Activated B cell treated with CpG ODN at 0.5 μM for 24 hours (primary cell): ENCODE measurements around the gene MAPK8. TPM values are rescaled to one million over a fixed set of nuclear protein-coding genes. Genes with fewer than 3 reads are reported as not detected.

Source experiments
- ATAC-seq: fragments of 200-7000 bp; cut with Tn5 transposase; one replicate; pipeline ENCODE4 v1.10.0; 2021; ENCODE audit warnings: low read depth, mild to moderate bottlenecking, moderate library complexity
- CTCF ChIA-PET: fragments of 350-600 bp; sonication (Branson Sonifier 250); formaldehyde crosslinking; loops from one replicate; lab custom pipeline; 2021; ENCODE audit warnings: antibody characterized with exemption; lab: Charles Lee
- POLR2A ChIA-PET: fragments of 350-600 bp; sonication (Branson Sonifier 250); formaldehyde crosslinking; loops from one replicate; lab custom pipeline; 2021; ENCODE audit warnings: antibody characterized with exemption; lab: Charles Lee
- DNase-seq: peaks from one replicate; pipeline ENCODE4 v3.0.0; 2022
- H3K27ac Mint-ChIP-seq: one replicate; pipeline ENCODE4 v1.8.0; 2020; ENCODE audit warnings: mixed read lengths
- H3K27me3 Mint-ChIP-seq: one replicate; pipeline ENCODE4 v1.8.0; 2021; ENCODE audit warnings: mixed read lengths
- H3K36me3 Mint-ChIP-seq: one replicate; pipeline ENCODE4 v1.8.0; 2021; ENCODE audit warnings: low read depth, mixed read lengths
- H3K4me1 Mint-ChIP-seq: one replicate; pipeline ENCODE4 v1.8.0; 2021; ENCODE audit warnings: mixed read lengths
- H3K4me3 Mint-ChIP-seq: one replicate; pipeline ENCODE4 v1.8.0; 2020; ENCODE audit warnings: mild to moderate bottlenecking, mixed read lengths
- H3K9me3 Mint-ChIP-seq: one replicate; pipeline ENCODE4 v1.8.0; 2020; ENCODE audit warnings: mixed read lengths
- CTCF ChIP-seq: fragments of 200-600 bp; IDR thresholded peaks from one replicate; pipeline ENCODE4 v1.8.0; 2022; ENCODE audit warnings: antibody characterized with exemption, mild to moderate bottlenecking
- intact Hi-C: fragments of 100-400 bp; cut with micrococcal nuclease; formaldehyde crosslinking; loops from one replicate; pipeline ENCODE4 v1.15.1; 2024
- total RNA-seq: library from RNA; stranded (reverse); gene quantifications from 2 replicates; pipeline ENCODE4 v1.2.3, GENCODE V29; 2022

Gene MAPK8
- total RNA-seq, 1 donor from 2014 or later, result 25.8 TPM

GRCh38 chr10:48369501-48369900 is 63.0 kb downstream of the MAPK8 start:
- DNase-seq, result no peak
- Mint-ChIP-seq H3K27me3 (no peaks in the 10 kb centered on the region), H3K4me3 (no peak overlapping the region), H3K4me1 (no peaks in the 10 kb centered on the region), H3K27ac (no peak overlapping the region), H3K36me3 (no peaks in the 10 kb centered on the region), H3K9me3 (no peaks in the 10 kb centered on the region)
- no peak for ATAC-seq
- no peak for TF ChIP-seq CTCF
- intact Hi-C loops, result no loop called here
- POLR2A ChIA-PET, result no interaction called here
- CTCF ChIA-PET, result interaction anchor here (0.5 to 0.7 kb wide), 3 partner anchors 31 to 406 kb away, joined by 3 read pairs; no protein-coding TSS in a partner anchor

GRCh38 chr10:48377751-48378530 is 71.5 kb downstream of the MAPK8 start:
- CTCF ChIA-PET, result interaction anchor here (0.6 kb wide), 1 partner anchor 42 kb away, joined by 3 read pairs; no protein-coding TSS in a partner anchor
- H3K9me3 Mint-ChIP-seq, result peaks cover 10% of the 10 kb centered on the region

GRCh38 chr10:48378675-48379074 is 72.2 kb downstream of the MAPK8 start:
- Mint-ChIP-seq H3K9me3 (peaks cover 10% of the 10 kb centered on the region), H3K36me3 (no peaks in the 10 kb centered on the region), H3K4me1 (no peaks in the 10 kb centered on the region), H3K4me3 (no peak overlapping the region), H3K27me3 (no peaks in the 10 kb centered on the region), H3K27ac (no peak overlapping the region)
- intact Hi-C loops, result no loop called here
- no peak for TF ChIP-seq CTCF
- ChIA-PET POLR2A (no interaction called here), CTCF (no interaction called here)
- DNase-seq, result no peak
- no peak for ATAC-seq

More at GRCh38 chr10:48377751-48378530, 71.5 kb downstream of the MAPK8 start:
- POLR2A ChIA-PET, result no interaction called here
- H3K27me3 Mint-ChIP-seq, result no peaks in the 10 kb centered on the region
- H3K36me3 Mint-ChIP-seq, result no peaks in the 10 kb centered on the region
- intact Hi-C loops, result no loop called here
- no peak for DNase-seq
- no peak for ATAC-seq
- no peak overlapping the region for H3K27ac Mint-ChIP-seq
- no peak for TF ChIP-seq CTCF
- H3K4me3 Mint-ChIP-seq, result no peak overlapping the region
- H3K4me1 Mint-ChIP-seq, result no peaks in the 10 kb centered on the region

GRCh38 chr10:48381971-48382370 is 75.5 kb downstream of the MAPK8 start:
- Mint-ChIP-seq H3K36me3 (no peaks in the 10 kb centered on the region), H3K4me1 (no peaks in the 10 kb centered on the region), H3K27me3 (no peaks in the 10 kb centered on the region), H3K27ac (no peak overlapping the region), H3K4me3 (no peak overlapping the region), H3K9me3 (peaks cover 3% of the 10 kb centered on the region)
- CTCF ChIA-PET, result no interaction called here
- DNase-seq (no peak), ATAC-seq (no peak)
- TF ChIP-seq CTCF, result no peak
- intact Hi-C loops, result no loop called here
- POLR2A ChIA-PET, result no interaction called here

GRCh38 chr10:48382982-48383381 is 76.5 kb downstream of the MAPK8 start:
- ChIA-PET POLR2A (no interaction called here), CTCF (no interaction called here)
- Mint-ChIP-seq H3K4me3 (no peak overlapping the region), H3K9me3 (peaks cover 3% of the 10 kb centered on the region), H3K36me3 (no peaks in the 10 kb centered on the region), H3K27me3 (no peaks in the 10 kb centered on the region), H3K27ac (no peak overlapping the region), H3K4me1 (no peaks in the 10 kb centered on the region)
- no peak for TF ChIP-seq CTCF
- DNase-seq (no peak), ATAC-seq (no peak)
- intact Hi-C loops, result no loop called here
